NB4 (cell line): ENCODE measurements around the gene JMJD6.

ENCODE experiments used
- DNase-seq: peaks from one replicate; pipeline ENCODE4 v3.0.0; 2010; ENCODE audit warnings: low read depth
- H3K4me3 ChIP-seq: one replicate; pipeline ENCODE4 v1.5.1; 2011; ENCODE audit warnings: mild to moderate bottlenecking, low read depth, low read length, moderate library complexity
- CTCF ChIP-seq: IDR thresholded peaks from one replicate; pipeline ENCODE4 v1.5.1; 2012; ENCODE audit warnings: low read depth, low read length
- MAX ChIP-seq: IDR thresholded peaks from 2 replicates; pipeline ENCODE4 v1.6.1; 2011; ENCODE audit warnings: low read depth, low read length
- MYC ChIP-seq: IDR thresholded peaks from 2 replicates; pipeline ENCODE4 v1.6.1; 2011; ENCODE audit warnings: low read depth, low read length
- POLR2A ChIP-seq: IDR thresholded peaks from 2 replicates; pipeline ENCODE4 v1.6.1; 2011; ENCODE audit warnings: mild to moderate bottlenecking; ENCODE audit not compliant: insufficient read length; ENCODE audit errors: extremely low read depth

The JMJD6 gene

GRCh38 chr17:76720211-76720610 lies 6.2 kb downstream of the JMJD6 start:
- no peak for DNase-seq
- no peak overlapping the region for H3K4me3 ChIP-seq
- TF ChIP-seq CTCF (no peak), MAX (no peak), MYC (no peak), POLR2A (no peak)

- no peak for DNase-seq
- TF ChIP-seq CTCF = no peak
- no peak for TF ChIP-seq POLR2A
- TF ChIP-seq MYC = no peak
- TF ChIP-seq MAX = no peak
- H3K4me3 ChIP-seq = no peak overlapping the region
Measured at GRCh38 chr17:76718516-76718915, 7.9 kb downstream of the JMJD6 start.

GRCh38 chr17:76716839-76717215 lies 9.6 kb downstream of the JMJD6 start:
- DNase-seq = peak; percentile 39
- H3K4me3 ChIP-seq = no peak overlapping the region
- no peak for TF ChIP-seq CTCF
- no peak for TF ChIP-seq MYC
- no peak for TF ChIP-seq MAX

GRCh38 chr17:76716146-76716838 lies 10.1 kb downstream of the JMJD6 start:
- H3K4me3 ChIP-seq = no peak overlapping the region
- peak; percentile 93 for DNase-seq
- peak; percentile 44; the same call in 1 of the 2 replicates for TF ChIP-seq MAX
- TF ChIP-seq CTCF = no peak
- peak; percentile 21 for TF ChIP-seq POLR2A
- TF ChIP-seq MYC = peak; percentile 73

GRCh38 chr17:76715496-76715830 lies 10.9 kb downstream of the JMJD6 start:
- TF ChIP-seq MAX (no peak), MYC (no peak), POLR2A (no peak), CTCF (no peak)

More at GRCh38 chr17:76715496-76715830, 10.9 kb downstream of the JMJD6 start:
- no peak for DNase-seq
- H3K4me3 ChIP-seq = no peak overlapping the region
